Measurements from ENCODE around the gene TUBGCP6.

The TUBGCP6 gene

DNA sequence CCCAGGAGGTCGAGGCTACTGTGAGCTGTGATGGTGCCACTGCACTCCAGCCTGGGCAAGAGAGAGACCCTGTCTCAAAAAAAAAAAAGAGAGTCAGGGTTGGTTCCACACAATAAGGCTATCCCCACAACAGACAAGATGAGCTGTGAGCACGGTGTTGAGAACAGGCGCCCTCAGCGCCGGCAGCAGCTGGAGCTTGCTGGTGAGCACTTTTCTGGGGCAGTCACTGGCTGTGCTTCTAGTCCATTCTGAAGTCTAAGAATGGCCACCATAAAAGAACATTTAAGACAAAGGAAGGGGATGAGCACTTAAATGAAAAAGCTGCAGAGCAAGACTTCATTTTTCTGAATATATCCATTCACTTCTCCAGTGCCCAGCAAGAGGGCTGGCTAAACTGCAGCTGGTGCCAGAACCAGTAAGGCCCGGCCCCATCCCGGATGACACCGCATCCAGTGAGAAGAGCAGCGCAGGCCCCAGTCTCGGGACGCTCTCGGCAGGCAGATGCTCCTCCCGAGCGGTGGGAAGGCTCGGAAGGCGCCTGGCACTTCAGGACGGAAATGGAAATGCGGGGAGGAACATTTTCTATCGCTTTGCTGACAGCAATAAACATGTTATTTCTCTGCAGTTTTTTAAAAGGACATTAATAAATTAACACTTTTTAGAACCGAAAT is 12.2 kb downstream of the TUBGCP6 start:
- H3K27ac ChIP-seq (ENCODE audit: low read depth, low read length, severe bottlenecking): no peak overlapping the region
- no peak overlapping the region for H3K4me3 ChIP-seq (ENCODE audit: extremely low read depth, insufficient read depth, low read length, poor library complexity, severe bottlenecking)
- peaks cover 7% of the 10 kb centered on the region for H3K9me3 ChIP-seq (ENCODE audit: control insufficient read depth, low read length)
- H3K4me1 ChIP-seq (ENCODE audit: control insufficient read depth, insufficient read depth, low read length, poor library complexity, severe bottlenecking): no peaks in the 10 kb centered on the region
- 94 to 96% methylated on average over 20 of the region's 20 CpGs for WGBS, 2 experiments (ENCODE audit: insufficient coverage in 2 of 2)
- peaks cover 27% of the 10 kb centered on the region for H3K36me3 ChIP-seq (ENCODE audit: control insufficient read depth, insufficient read depth, low read length)

DNA sequence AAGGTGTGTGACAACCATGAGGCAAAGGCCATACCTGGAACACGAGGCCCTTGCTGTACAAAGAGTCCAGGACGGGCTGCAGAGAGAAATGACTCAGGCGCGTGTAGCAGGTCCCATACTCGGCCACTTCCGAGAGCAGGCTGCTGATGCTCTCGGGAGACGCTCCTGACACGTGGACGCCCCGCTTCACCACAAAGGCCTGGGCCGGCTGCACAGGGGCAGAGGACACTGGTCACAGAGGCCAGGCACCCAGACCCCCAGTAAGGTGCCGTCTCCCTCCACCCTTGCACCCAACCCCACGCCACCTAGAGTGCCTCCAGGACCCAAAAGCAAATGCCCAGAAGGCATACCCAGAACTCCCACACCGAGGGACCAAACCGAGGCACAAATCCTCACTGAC is 15.5 kb downstream of the TUBGCP6 start:
- Histone ChIP-seq H3K4me3 (ENCODE audit: extremely low read depth, insufficient read depth, low read length, poor library complexity, severe bottlenecking) (no peak overlapping the region), H3K9me3 (ENCODE audit: control insufficient read depth, low read length) (no peaks in the 10 kb centered on the region), H3K27ac (ENCODE audit: low read depth, low read length, severe bottlenecking) (no peak overlapping the region), H3K4me1 (ENCODE audit: control insufficient read depth, insufficient read depth, low read length, poor library complexity, severe bottlenecking) (no peaks in the 10 kb centered on the region), H3K36me3 (ENCODE audit: control insufficient read depth, insufficient read depth, low read length) (peaks cover 29% of the 10 kb centered on the region)
- WGBS, 2 experiments (ENCODE audit: insufficient coverage in 2 of 2): 97% methylated on average over 13 to 14 of the region's 16 CpGs

DNA sequence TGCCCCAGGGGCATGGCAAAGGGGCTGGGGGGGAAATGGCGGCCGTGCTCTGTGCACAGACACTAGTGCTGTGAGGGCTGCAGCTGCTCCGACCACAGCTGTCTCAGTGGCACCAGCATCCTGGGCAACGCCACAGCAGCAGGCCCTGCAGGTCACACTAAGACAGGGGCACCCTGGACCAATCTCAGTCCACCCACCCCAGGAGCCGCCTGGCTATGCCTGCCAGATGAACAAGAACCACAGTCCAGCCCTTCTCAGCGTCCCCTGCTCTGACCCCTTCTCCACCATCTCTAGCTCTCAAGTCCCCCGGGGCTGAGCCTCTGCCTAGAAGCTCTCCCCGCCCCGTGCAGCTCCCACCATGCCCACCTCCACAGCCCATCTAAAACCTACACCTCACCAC is 16.5 kb downstream of the TUBGCP6 start:
- no peaks in the 10 kb centered on the region for H3K4me1 ChIP-seq (ENCODE audit: control insufficient read depth, insufficient read depth, low read length, poor library complexity, severe bottlenecking)
- peaks cover 39% of the 10 kb centered on the region for H3K36me3 ChIP-seq (ENCODE audit: control insufficient read depth, insufficient read depth, low read length)
- H3K9me3 ChIP-seq (ENCODE audit: control insufficient read depth, low read length): no peaks in the 10 kb centered on the region
- no peak overlapping the region for H3K4me3 ChIP-seq (ENCODE audit: extremely low read depth, insufficient read depth, low read length, poor library complexity, severe bottlenecking)
- WGBS, 2 experiments (ENCODE audit: insufficient coverage in 2 of 2): 92 to 94% methylated on average over 5 to 9 of the region's 9 CpGs
- H3K27ac ChIP-seq (ENCODE audit: low read depth, low read length, severe bottlenecking): no peak overlapping the region

DNA sequence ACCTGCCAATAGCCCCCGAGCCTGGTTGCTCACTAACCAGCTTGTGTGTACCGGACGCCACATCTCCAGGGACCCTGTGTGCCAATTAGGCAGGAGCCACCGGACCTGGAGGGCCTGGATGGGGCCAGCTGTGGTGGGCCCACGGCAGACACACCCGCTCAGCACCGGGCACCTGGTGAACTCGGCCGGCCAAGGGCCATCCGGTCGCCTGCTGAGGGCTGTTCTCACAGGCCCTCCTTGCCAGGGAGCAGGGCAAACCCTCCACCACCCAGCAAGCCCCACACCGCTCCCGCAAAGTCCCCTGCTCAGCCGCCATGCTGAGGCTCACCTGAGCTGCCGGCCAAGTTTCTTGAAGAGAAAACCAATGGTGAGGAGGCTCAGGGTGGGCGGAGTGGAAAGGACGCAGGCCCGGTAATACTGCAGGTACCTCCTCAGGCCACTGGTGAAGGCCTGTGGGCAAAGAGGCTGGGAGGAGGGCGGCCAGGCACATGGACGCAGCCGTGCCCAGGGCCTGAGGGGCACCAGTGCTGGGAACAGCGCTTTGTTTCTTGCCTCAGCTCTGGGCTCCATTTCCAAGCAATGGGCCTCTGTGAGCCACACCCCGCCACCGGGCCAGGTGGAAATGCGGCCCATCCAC is 17.1 kb downstream of the TUBGCP6 start:
- no peak overlapping the region for H3K27ac ChIP-seq (ENCODE audit: low read depth, low read length, severe bottlenecking)
- H3K36me3 ChIP-seq (ENCODE audit: control insufficient read depth, insufficient read depth, low read length): peaks cover 45% of the 10 kb centered on the region
- no peak overlapping the region for H3K4me3 ChIP-seq (ENCODE audit: extremely low read depth, insufficient read depth, low read length, poor library complexity, severe bottlenecking)
- no peaks in the 10 kb centered on the region for H3K4me1 ChIP-seq (ENCODE audit: control insufficient read depth, insufficient read depth, low read length, poor library complexity, severe bottlenecking)
- H3K9me3 ChIP-seq (ENCODE audit: control insufficient read depth, low read length): no peaks in the 10 kb centered on the region
- 94 to 95% methylated on average over 14 to 23 of the region's 25 CpGs for WGBS, 2 experiments (ENCODE audit: insufficient coverage in 2 of 2)

DNA sequence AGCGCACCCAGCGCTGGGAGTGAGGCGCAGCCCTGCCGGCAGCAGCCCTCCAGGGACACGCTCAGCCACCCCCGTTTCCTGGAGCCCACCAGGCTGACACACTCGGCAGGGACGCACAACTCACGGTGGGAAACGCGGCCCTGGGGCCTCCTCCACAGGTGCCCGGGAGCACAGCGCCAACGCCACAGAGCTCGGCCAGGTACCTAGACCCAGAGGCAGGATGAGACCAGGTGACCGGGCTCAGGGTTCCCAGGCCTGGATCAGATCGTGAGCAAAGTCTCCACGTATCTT is 18.0 kb downstream of the TUBGCP6 start:
- no peaks in the 10 kb centered on the region for H3K4me1 ChIP-seq (ENCODE audit: control insufficient read depth, insufficient read depth, low read length, poor library complexity, severe bottlenecking)
- H3K4me3 ChIP-seq (ENCODE audit: extremely low read depth, insufficient read depth, low read length, poor library complexity, severe bottlenecking): no peak overlapping the region
- H3K9me3 ChIP-seq (ENCODE audit: control insufficient read depth, low read length): no peaks in the 10 kb centered on the region
- peaks cover 54% of the 10 kb centered on the region for H3K36me3 ChIP-seq (ENCODE audit: control insufficient read depth, insufficient read depth, low read length)
- WGBS, 2 experiments (ENCODE audit: insufficient coverage in 2 of 2): 95 to 96% methylated on average over 15 to 18 of the region's 18 CpGs
- H3K27ac ChIP-seq (ENCODE audit: low read depth, low read length, severe bottlenecking): no peak overlapping the region

DNA sequence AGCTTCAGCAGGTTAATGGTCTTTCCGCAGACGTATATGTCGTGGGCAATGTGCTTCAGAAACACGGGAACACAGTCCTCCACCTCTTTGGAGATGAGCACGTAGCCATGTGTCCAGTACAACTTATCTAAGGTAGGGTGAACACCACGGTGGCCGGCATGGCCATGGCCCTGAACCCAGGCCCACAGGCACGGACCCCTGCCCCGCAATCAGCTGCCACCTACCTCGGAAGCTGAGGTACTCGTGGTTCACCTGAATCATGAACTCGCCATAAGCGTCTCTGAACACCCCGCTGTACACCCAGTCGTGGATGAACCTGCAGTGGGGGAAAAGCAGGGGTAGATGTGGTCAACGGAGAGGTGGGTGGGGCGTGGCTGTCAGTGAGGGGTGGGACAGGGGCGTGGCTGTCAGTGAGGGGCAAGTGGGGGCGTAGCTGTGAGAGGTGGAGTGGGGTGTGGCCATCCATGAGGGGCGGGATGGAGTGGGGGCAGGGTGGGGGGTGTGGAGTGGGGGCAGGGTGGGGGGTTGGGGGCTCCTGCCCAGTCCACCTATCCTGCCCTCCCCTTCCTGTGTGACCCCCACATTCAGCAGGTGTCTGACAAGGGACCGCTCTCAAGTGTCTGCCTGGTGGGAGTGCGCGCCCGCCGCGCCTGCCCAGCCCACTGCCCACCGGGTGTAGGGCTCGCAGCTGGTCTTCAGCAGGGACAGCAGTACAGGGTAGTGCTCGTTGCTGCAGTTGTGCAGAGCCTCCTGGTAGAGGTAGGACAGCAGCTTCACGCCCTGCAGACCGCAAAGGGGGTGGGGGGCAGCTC is 18.6 kb downstream of the TUBGCP6 start:
- Histone ChIP-seq H3K36me3 (ENCODE audit: control insufficient read depth, insufficient read depth, low read length) (peaks cover 59% of the 10 kb centered on the region), H3K9me3 (ENCODE audit: control insufficient read depth, low read length) (no peaks in the 10 kb centered on the region), H3K4me3 (ENCODE audit: extremely low read depth, insufficient read depth, low read length, poor library complexity, severe bottlenecking) (no peak overlapping the region), H3K27ac (ENCODE audit: low read depth, low read length, severe bottlenecking) (no peak overlapping the region), H3K4me1 (ENCODE audit: control insufficient read depth, insufficient read depth, low read length, poor library complexity, severe bottlenecking) (no peaks in the 10 kb centered on the region)
- 95 to 98% methylated on average over 18 to 26 of the region's 31 CpGs for WGBS, 2 experiments (ENCODE audit: insufficient coverage in 2 of 2)

DNA sequence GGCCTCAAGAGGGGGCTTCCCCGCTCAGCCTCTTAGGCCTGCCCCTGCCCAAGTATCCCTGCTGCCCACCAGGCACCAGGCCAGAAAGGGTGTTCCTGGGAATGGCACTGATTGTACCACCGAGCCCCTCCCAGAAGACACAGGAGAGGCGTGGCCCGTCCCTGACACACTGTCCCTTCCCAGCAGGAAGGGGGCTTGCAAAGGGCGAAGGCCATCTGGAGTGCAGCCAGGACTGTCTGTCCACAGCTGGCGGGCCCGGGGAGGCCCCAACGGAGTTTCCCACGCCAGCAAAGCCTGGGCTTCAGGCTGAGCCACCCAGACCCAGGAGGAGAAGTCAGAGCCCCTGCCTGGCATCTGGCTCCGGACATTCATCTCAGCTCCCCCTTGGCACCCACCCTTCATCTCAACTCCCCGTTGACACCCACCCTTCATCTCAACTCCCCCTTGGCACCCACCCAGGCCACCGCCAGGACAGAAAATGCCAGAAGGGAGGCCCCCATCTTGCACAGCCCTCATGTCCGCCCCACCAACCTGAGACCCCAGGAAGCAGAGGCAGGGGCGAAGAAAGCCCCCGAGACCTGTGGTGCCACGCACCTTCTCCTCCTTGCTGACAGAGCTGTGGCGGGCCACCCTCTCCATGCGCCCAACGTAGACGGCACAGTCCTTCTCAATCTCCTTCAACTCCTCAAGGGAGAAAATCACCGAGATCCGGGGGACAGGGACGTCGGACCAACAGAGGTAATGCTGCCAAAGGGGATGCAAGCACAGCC is 19.4 kb downstream of the TUBGCP6 start:
- H3K4me3 ChIP-seq (ENCODE audit: extremely low read depth, insufficient read depth, low read length, poor library complexity, severe bottlenecking): no peak overlapping the region
- no peaks in the 10 kb centered on the region for H3K9me3 ChIP-seq (ENCODE audit: control insufficient read depth, low read length)
- no peak overlapping the region for H3K27ac ChIP-seq (ENCODE audit: low read depth, low read length, severe bottlenecking)
- 92 to 94% methylated on average over 17 to 21 of the region's 24 CpGs for WGBS, 2 experiments (ENCODE audit: insufficient coverage in 2 of 2)
- no peaks in the 10 kb centered on the region for H3K4me1 ChIP-seq (ENCODE audit: control insufficient read depth, insufficient read depth, low read length, poor library complexity, severe bottlenecking)
- peaks cover 63% of the 10 kb centered on the region for H3K36me3 ChIP-seq (ENCODE audit: control insufficient read depth, insufficient read depth, low read length)

DNA sequence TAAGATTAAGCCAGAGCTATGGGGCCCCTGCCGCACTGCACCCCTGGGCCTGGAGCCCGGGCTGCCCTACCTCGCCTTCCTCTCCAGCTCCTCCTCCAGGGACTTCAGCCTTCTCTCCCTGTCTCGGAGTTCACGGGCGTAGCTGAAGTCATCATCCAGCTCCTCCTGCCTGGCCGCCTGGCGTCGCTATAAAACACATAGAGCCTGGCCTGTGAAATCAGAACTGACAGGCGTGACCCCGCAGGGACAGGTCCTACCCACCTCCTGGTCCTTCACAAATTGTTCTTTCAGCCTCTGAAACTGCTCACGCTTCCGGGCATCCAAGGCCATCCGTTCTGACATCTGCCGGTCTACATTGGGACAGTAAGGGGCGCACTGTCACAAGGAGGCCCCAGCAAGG is 20.8 kb downstream of the TUBGCP6 start:
- Histone ChIP-seq H3K9me3 (ENCODE audit: control insufficient read depth, low read length) (no peaks in the 10 kb centered on the region), H3K4me1 (ENCODE audit: control insufficient read depth, insufficient read depth, low read length, poor library complexity, severe bottlenecking) (no peaks in the 10 kb centered on the region), H3K4me3 (ENCODE audit: extremely low read depth, insufficient read depth, low read length, poor library complexity, severe bottlenecking) (no peak overlapping the region), H3K36me3 (ENCODE audit: control insufficient read depth, insufficient read depth, low read length) (peaks cover 66% of the 10 kb centered on the region), H3K27ac (ENCODE audit: low read depth, low read length, severe bottlenecking) (no peak overlapping the region)
- 94 to 95% methylated on average over 15 to 16 of the region's 16 CpGs for WGBS, 2 experiments (ENCODE audit: insufficient coverage in 2 of 2)

DNA sequence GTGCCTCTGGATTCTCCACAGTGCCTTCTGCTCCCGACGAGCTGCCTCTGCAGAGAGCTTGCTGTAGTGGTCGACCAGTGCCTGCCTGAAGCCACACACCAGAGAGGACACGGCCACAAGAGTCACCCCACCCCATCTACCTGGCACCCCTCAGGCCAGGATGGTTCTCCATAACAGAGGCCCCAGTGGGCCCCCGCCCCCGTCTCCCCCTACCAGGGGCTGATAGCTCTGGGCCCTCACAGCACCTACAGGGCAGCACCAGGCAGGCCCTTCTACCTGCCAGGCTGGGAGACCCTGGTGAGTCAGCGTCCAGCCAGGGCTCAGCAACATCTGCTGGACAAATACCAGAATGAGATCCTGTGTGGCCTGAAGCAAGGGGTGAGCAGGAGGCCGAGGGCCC is 22.3 kb downstream of the TUBGCP6 start:
- 93 to 96% methylated on average over 4 to 7 of the region's 8 CpGs for WGBS, 2 experiments (ENCODE audit: insufficient coverage in 2 of 2)
- H3K9me3 ChIP-seq (ENCODE audit: control insufficient read depth, low read length): no peaks in the 10 kb centered on the region
- H3K27ac ChIP-seq (ENCODE audit: low read depth, low read length, severe bottlenecking): no peak overlapping the region
- no peak overlapping the region for H3K4me3 ChIP-seq (ENCODE audit: extremely low read depth, insufficient read depth, low read length, poor library complexity, severe bottlenecking)
- peaks cover 73% of the 10 kb centered on the region for H3K36me3 ChIP-seq (ENCODE audit: control insufficient read depth, insufficient read depth, low read length)
- H3K4me1 ChIP-seq (ENCODE audit: control insufficient read depth, insufficient read depth, low read length, poor library complexity, severe bottlenecking): no peaks in the 10 kb centered on the region

DNA sequence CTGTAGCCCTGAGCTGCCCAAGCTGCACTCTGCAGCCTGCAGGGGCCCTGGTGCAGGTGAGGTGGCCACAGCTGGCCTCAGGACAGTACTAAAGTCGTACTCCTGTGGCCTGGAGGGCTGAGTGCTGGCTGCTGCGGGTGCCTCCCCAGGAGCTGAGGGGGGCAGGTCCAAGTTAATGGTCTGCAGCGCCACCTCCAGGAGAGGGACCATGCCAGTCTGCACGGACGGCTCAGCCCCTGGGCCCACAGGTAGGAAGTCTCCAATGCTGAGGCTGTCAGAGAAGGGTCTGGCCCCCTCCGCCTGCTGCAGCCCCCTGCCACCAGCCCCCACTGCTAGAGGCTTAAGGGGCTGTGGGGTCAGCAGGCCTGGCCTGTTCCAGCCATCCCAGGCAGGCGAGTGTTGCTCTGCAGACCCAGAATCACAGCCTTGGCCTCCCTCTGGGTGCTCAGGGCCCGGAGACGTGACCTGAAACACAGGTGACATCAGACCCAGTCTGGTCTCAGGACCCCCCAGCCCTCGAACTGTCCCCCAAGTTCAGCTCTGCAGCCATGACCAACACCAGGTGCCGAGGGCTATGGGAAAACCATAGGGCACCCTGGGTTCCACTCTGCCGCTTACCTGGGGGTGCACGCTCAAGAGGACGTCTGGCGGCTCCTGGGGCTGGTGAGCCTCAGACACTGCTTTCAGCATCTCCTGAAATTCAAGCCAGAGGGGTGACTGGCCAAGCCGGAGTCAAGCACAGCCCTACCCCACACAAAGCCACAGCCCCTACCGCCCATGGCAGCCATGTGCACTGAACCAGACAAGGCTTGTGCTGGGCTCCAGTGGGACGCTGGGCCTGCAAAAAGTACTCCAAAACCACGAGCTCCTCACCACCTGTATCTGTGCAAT is 23.2 kb downstream of the TUBGCP6 start:
- Histone ChIP-seq H3K36me3 (ENCODE audit: control insufficient read depth, insufficient read depth, low read length) (peaks cover 81% of the 10 kb centered on the region), H3K4me3 (ENCODE audit: extremely low read depth, insufficient read depth, low read length, poor library complexity, severe bottlenecking) (no peak overlapping the region), H3K9me3 (ENCODE audit: control insufficient read depth, low read length) (no peaks in the 10 kb centered on the region), H3K4me1 (ENCODE audit: control insufficient read depth, insufficient read depth, low read length, poor library complexity, severe bottlenecking) (no peaks in the 10 kb centered on the region), H3K27ac (ENCODE audit: low read depth, low read length, severe bottlenecking) (no peak overlapping the region)
- 93 to 96% methylated on average over 17 to 19 of the region's 19 CpGs for WGBS, 2 experiments (ENCODE audit: insufficient coverage in 2 of 2)

Measured in mesodermal cell (in vitro differentiated cells).